ENCODE measurements around the gene NEDD8.
A peak's percentile ranks its signal among the peaks of the same experiment; 100 is the strongest.
"Not testable (repeated sequence)": the region's sequence is repeated elsewhere in the genome, so short reads cannot be mapped to it uniquely, and the experiment has no call there.

NEDD8 gene

GRCh38 chr14:24247422-24247821, 15.3 kb upstream of the NEDD8 start:
- DNase-seq (ENCODE audit: low spot score): no peak

- no peak for DNase-seq (ENCODE audit: low spot score)
Measured at GRCh38 chr14:24246765-24247212, 14.6 kb upstream of the NEDD8 start.

DNA sequence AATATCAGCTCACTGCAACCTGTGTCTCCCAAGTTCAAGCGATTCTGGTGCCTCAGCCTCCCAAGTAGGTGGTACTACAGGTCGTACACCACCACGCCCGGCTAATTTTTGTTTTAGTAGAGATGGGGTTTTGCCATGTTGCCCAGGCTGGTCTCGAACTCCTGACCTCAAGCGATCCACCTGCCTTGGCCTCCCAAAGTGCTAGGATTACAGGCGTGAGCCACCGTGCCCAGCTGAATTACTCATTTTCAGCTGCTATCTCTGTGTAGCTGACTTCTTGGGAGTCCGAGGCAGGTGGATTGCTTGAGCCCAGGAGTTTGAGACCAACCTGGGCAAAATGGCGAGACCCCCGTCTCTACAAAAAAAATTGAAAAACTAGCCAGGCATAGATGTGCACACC, 13.2 kb upstream of the NEDD8 start:
- not testable (repeated sequence) for DNase-seq (ENCODE audit: low spot score)

DNA sequence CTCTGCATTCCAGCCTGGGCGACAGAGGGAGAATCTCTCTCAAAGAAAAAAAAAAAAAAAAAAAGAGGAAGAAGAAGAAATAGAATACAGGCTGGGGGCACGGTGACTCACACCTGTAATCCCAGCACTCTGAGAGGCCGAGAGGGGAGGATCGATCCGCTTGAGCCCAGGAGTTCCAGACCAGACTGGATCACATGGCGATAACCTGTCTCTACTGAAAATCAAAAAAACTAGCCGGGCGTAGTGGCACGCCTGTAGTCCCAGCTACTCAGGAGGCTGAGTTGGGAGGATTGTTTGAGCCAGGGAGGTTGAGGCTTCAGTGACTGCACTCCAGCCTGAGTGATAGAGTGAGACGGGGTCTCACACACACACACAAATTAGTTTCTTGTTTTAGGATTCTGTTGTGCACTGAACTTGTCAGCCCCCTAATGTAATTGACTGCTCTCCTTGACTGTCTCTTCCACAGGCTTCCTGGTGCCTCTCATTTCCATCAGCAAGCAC, 11.2 kb upstream of the NEDD8 start:
- no peak for DNase-seq (ENCODE audit: low spot score)

- peak; percentile 94 for DNase-seq (ENCODE audit: low spot score)
Measured at GRCh38 chr14:24241829-24242443, 9.8 kb upstream of the NEDD8 start.

DNA sequence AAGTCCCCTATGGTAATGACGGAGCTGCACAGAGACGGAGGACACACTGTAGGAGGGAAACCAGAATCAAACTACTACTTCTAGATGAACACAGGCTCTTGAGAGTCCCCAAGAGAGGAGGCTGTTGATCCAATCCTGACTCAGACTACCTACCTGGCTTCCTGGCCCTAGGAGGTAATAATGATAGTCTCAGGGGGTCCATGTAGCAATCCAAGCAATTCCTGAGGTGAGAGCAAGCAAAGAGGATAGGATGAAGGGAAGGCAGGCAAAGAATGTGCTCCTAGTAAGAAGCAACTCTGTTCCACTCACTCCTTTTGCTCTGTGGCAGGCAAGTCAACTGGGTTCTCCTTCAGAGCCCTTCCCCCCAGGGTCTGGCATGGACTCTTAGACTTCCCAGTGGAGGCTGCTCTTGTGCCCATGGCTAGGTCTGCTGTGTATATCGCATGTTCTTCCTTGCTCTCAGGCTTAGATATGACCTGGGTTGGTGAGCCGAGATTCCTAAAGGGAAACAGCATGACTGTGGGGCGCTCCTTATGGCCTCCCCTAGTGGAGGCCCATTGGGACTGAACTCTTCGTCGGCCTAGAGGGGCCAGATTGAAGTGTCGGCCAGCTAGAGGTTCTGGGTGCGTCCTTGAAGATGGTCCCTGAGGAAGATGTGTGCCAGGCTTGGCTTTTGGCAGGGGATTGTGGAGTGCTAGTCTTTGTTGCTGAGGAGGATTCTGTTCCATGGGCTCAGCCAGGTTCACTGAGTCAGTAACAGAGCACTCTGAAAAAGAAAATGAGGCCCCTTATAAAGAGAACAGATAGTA, 8.1 kb upstream of the NEDD8 start:
- no peak for DNase-seq (ENCODE audit: low spot score)

- no peak for DNase-seq (ENCODE audit: low spot score)
Measured at GRCh38 chr14:24238527-24239037, 6.4 kb upstream of the NEDD8 start.

DNA sequence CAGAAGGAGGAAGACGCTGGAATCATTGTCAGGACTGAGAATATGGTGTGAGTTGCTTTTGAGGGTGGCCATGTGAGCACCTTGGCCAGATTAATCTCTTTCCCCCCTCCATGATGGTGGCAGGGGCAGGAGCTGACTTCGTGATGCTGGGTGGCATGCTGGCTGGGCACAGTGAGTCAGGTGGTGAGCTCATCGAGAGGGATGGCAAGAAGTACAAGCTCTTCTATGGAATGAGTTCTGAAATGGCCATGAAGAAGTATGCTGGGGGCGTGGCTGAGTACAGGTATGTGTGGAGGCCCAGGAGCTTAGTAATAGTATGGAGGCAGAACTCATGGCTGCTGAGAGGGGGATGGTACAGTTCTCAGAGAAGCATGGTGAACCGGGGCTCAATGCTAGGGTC, 6.0 kb upstream of the NEDD8 start:
- DNase-seq (ENCODE audit: low spot score): no peak

DNA sequence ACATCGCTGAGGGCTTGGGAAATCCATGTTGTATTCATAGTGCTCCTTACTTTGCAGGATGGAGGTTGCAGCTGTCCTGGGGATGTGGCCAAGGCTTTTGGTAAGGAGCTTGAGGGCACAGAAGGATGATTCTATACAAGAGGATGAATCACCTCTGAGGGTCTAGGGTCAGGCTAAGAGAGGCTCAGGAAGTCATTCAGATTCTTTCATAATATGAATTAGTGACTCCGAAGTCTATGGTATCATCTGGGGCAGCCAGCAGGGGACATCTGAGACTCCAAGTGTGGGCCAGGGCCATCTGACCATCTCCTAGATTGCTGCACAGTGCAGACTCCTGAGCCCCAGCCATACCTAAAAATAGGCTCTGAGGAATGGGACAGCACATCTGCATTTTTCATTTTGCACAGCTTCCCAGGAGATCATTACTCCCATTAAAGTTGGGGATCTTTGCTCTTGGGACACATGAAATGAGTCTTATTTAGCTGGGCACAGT, 5.3 kb upstream of the NEDD8 start:
- DNase-seq (ENCODE audit: low spot score): no peak

DNA sequence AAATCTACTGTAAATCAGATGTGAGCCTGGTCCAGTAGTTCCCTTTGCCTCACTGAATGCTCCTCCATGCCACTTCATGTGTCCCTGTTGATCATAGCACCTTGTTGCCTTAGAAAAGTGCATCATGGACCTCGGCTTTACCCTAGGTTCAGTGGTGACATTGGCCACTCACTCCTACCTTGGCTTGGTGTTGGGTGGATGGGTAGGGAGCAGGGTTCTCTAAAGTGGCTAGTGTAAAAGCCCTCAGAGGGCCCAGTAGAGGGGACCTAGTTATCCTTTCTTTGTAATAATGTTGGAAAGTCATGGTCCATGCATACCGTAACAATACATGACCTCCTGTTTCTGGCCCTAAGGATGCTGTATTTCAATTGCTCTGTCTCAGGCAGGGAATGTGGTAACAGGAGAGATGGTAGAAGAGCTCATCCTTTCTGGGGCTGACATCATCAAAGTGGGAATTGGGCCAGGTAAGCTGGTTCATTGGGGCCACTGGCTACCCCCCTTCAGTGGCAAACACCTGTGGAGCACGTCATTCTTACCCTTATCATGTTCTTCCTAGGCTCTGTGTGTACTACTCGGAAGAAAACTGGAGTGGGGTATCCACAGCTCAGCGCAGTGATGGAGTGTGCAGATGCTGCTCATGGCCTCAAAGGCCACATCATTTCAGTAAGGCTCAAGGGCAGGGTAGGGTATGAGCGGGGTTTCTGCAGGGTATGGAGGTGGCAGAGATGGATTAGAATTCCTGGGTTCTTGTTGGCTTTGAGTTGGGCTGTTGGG, 4.7 kb upstream of the NEDD8 start:
- no peak for DNase-seq (ENCODE audit: low spot score)

GRCh38 chr14:24235804-24236688, 3.9 kb upstream of the NEDD8 start:
- no peak for DNase-seq (ENCODE audit: low spot score)

DNA sequence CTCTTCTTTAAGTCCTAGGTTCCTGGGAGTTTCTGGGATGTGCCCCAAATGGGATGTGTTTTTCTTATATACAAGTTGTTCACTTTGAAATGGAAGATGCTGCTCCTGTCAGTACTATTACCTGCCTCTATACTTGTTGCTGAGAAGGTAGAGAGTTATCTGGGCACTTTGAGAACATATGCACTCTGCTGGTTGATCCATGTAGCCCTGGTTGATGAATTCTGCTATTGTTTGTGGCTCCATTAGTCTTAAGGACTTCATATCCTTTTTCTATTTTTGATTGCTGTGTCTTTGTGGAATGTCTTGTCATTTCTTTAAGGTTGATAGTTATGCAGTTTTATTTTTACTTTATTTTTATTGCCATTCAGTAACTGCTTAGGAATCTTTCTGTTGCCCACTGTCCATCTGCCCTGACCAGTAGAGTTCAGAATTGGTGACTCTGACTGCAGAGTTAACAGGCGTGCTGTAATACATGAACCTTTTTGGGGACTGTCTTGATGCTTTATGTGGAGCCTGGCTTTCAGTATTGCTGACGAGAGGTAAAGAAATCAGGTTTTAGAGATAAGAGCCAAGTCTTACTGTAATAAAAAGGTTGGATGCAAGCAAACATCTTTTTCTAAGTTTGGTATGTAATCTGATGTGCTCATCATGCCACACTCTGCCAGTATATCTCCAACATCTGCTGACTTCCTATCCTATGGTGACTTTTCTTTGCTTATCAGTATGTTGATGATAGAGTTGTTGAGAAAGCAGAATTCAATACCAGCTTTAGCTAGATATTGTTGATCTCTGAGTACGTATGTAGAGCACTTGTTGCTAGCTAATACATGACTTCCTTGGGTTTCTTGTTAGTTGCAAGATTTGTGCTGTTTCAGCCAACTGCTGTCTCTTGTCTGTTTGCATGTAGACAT, 2.2 kb upstream of the NEDD8 start:
- no peak for DNase-seq (ENCODE audit: low spot score)

- no peak for DNase-seq (ENCODE audit: low spot score)
Measured at GRCh38 chr14:24233538-24233866, 1.3 kb upstream of the NEDD8 start.

DNA sequence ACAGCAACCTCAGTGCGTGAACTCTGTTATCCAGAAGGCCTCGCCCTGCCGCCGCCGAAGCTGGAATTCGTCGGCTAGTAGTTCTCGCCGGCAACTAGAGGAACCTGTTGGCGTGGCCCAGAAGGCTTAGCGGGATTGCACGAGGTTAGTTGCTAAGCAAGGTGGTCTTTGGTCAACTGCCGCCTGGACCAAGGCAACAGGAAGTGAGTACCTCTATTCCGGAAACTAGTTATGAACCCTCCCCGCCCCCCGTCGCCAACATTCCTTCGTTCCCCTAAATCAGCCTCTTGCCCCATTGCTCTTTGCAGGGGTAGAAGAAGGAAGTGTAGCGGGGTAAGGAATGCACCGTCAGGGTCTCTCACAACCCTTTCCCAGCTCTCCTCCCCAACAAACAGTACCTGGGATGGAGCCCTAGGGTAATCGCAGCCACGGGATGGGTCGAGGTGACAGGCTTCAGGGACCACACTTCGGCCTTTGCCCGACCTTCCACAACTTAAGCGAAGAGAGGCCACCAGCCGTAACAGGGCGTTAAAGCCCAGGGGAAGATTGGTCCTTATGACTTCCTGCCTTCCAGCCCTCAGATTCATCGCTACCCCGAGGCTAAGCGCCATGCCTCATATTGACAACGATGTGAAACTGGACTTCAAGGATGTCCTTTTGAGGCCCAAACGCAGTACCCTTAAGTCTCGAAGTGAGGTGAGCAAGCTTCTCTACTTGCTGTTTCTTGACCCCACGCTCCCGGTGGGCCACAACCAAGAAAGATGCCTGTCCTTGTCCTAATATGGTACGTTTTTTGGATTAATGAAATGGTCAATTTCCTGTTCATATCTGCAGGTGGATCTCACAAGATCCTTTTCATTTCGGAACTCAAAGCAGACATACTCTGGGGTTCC, 724 bp upstream of the NEDD8 start, which contains the start of gene GMPR2:
GMPR2 (plus strand) TSS at position 285 of the 893 bp plus-strand sequence; CDS start at position 610, 325 bp downstream.
- DNase-seq (ENCODE audit: low spot score): no peak

DNA sequence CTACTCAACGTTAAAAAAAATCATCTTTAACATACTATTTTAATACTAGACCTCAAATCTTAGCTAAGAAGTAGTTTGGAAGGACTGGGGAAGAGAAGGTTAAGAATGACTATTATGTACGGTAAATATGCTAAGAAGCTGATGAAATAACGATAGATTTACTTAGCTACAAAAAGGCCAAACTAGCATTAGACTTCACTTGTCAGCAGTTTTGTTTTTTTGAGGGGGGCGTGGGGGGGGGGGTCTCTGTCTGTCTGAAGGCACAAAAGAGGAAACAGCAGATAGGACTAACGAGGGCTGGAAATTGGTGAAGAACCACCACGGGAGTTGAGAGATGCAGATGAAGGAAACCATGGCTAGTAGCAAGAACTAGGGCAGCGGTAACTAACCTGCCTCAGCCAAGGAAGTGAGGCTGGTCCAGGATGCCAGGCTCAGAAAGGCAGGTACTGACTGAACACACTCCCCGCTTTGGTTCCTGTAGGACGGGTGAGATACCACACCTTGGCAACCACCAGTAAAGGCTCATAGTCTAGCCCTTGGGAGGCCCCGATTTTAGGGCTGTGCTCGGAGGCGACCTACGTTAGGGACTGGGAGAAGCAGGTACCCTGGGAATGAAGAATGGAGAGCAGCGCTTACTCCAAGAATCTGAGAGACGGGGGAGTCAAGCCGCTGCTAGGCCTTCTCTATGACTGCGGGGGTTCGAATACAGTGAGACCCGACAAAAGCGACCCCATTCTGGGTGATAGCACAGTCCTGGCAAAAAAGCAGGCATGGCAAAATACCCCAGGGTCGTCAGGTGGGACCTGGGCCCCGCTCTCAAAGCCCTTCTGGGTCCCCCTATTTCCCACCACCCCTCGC, 675 bp downstream of the NEDD8 start:
- no peak for DNase-seq (ENCODE audit: low spot score)

DNA sequence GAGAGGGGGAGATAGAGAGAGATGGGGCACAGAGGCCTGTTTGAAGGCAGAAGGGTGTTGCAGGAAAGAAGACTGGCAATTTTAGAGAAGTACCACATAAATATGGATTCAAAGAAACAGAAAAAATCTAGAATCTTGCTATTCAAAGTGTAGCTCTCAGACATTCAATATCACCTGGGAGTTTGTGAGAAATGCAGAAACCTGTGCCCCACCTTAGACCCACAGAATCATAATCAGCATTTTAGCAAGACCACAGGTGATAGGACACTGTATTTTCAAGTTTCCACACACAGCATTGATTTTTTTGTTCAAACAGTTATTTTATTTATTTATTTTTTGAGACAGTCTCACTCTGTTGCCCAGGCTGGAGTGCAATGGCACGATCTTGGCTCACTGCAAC, 3.3 kb downstream of the NEDD8 start:
- no peak for DNase-seq (ENCODE audit: low spot score)

DNA sequence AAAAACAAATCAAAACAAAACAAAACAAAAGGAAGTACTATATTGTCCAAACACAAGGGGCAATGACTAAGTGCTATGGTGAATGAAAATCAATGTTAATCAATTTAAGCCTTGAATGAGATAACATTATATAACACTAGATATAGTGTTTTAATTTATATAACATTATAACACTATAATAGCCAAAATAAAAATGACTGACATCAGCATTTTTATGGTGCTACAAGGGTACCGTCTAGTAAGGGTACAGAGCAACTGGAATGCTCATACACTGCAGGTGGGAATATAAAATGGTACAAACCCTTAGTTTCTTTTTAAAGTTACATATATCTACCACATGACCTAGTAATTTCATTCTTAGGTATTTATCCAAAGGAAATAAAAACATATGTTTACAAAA, 5.7 kb downstream of the NEDD8 start:
- DNase-seq (ENCODE audit: low spot score): no peak

GRCh38 chr14:24224618-24225071, 7.5 kb downstream of the NEDD8 start:
- DNase-seq (ENCODE audit: low spot score): no peak

Data from putamen (tissue), 1 donor.